IMR-90 (cell line): ENCODE measurements around the gene POLR1E.

Experiments
- POLR2A ChIP-seq: IDR thresholded peaks from 2 replicates; pipeline ENCODE4 v1.6.1; 2012; ENCODE audit warnings: mild to moderate bottlenecking, low read depth, low read length
- RAD21 ChIP-seq: IDR thresholded peaks from 2 replicates; pipeline ENCODE4 v1.6.1; 2012; ENCODE audit warnings: low read length, improper control_type of control experiment
- TF ChIP-seq, protein P1 (sequence below): conservative IDR thresholded peaks from 2 replicates; pipeline ENCODE4 v1.5.1; 2012; ENCODE audit warnings: mild to moderate bottlenecking, low read depth, low read length, improper control_type of control experiment

DNA sequence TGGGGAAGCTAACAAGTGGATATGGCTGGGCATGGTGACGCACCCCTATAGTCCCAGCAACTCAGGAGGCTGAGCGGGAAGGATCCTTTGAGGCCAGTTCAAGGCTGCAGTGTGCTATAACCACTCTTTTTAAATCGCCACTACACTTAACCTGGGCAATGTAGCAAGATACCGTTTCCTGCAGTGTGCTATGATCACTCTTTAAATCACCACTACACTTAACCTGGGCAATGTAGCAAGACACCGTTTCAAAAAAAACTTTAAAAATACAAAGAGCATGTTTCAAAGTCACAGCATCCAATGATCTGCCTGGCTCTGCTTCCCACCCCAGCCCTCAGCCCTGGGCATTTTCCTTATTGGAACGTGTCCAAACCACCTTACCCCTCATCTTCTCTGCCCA, 48.7 kb upstream of the POLR1E start:
- TF ChIP-seq POLR2A: no peak
- TF ChIP-seq RAD21: no peak
- TF ChIP-seq, protein P1, sequence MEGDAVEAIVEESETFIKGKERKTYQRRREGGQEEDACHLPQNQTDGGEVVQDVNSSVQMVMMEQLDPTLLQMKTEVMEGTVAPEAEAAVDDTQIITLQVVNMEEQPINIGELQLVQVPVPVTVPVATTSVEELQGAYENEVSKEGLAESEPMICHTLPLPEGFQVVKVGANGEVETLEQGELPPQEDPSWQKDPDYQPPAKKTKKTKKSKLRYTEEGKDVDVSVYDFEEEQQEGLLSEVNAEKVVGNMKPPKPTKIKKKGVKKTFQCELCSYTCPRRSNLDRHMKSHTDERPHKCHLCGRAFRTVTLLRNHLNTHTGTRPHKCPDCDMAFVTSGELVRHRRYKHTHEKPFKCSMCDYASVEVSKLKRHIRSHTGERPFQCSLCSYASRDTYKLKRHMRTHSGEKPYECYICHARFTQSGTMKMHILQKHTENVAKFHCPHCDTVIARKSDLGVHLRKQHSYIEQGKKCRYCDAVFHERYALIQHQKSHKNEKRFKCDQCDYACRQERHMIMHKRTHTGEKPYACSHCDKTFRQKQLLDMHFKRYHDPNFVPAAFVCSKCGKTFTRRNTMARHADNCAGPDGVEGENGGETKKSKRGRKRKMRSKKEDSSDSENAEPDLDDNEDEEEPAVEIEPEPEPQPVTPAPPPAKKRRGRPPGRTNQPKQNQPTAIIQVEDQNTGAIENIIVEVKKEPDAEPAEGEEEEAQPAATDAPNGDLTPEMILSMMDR: no peak
